GM18867 (cell line): ENCODE results near the gene USP25.

Experiments used
- ATAC-seq: cut with Tn5 transposase; IDR thresholded peaks from one replicate; pipeline ENCODE4 v1.9.1; 2021; ENCODE audit warnings: mild to moderate bottlenecking, moderate library complexity; ENCODE audit not compliant: unreplicated experiment

Gene USP25

DNA sequence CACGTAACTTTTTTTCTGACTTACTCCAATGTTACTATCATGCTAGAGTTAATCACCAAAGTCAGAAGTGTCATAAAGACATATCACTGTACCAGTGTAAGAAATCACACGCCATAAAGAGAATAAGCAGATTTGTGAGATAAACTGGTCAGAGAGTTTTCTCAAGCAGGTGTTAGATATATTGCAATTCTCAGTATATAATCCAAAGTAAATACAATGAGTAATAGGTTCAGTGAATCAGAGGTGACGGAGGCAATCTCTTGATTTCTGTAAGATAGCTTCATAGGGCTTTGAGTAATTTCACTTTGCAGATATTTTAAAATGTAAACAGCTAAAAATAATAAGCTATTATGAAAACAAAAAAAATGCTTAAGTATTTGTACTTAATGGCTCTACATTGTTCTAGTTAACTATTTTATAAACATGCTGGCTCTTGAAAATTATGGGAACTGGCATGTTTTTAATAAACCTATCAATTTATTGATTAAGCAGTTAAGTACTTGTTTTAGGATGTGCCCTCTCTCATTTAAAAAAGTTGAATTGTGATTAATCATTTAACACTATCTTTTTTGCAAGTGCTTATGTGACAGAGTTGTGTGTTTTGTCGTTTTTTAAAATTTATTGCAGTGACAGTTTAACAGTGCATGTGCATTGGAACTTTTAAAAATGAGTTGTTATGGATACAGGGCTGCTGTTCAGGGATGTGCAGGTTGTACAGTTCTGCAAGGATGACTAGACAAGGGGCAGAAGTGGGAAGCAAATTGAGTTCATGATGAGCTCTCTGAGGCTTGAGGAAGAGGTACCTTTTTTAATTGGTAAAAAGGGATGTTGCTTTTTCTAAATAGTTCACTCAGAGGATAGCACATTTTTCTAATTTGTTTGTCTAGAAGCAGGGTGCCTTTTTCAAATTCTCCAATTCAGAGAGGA is 119.1 kb downstream of the USP25 start:
- ATAC-seq = no peak

GRCh38 chr21:15849927-15850326 is 120.1 kb downstream of the USP25 start:
- ATAC-seq = no peak

GRCh38 chr21:15850645-15851044 is 120.9 kb downstream of the USP25 start:
- ATAC-seq = no peak

DNA sequence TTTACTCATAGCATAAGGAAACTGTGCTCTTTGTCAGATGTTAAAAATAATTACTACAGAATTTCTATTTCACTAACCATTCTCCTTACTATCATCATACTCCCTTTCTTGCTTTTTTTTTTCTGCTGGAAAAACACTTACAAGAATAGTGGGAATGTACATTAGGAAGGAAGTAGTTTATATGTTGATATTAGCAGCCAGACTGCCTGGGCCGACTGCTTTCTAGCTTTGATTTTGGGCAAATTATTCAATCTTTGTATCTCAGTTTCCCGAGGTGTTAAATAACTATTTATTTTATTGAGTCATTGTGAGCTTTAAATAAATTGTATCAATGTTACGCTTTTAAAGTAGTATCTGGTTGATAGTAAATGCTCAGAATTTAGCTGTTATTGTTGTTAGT is 122.4 kb downstream of the USP25 start:
- ATAC-seq = no peak

DNA sequence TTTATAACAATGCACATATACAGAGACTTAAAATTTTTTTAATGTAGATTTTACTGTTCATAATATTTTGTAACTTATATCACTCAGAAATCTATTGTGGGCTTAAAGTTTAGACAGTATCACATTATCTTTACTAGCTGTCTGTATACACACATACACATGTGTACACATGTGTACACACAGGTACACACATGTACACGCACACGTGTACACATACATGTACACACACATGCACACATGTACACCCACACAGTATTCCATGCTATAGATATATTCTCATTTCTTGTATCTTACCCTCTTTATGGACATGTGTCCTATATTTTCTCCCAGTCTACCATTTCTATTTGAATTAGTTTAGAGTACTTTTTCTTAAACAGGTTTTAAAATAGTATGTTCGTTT is 123.3 kb downstream of the USP25 start:
- ATAC-seq = no peak

- no peak for ATAC-seq
Measured at GRCh38 chr21:15856813-15857212, 127.0 kb downstream of the USP25 start.

DNA sequence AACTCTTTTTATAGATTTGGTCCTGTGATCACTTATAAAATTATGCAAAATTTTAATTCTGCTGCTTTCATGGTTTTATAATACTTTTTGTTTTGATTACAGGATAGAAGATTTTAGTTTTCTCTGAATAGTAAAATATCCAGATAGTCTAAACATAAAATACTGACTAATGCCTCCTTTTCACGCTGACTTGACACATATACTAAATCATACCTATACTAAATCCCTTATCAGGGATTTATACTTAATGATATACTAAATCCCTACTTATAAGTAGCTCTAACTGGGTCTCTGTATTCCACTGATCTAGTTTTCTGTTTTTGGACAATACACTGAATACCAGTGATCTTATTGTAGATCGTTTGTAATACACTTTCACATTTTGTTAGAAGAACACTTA is 128.0 kb downstream of the USP25 start:
- ATAC-seq = no peak

DNA sequence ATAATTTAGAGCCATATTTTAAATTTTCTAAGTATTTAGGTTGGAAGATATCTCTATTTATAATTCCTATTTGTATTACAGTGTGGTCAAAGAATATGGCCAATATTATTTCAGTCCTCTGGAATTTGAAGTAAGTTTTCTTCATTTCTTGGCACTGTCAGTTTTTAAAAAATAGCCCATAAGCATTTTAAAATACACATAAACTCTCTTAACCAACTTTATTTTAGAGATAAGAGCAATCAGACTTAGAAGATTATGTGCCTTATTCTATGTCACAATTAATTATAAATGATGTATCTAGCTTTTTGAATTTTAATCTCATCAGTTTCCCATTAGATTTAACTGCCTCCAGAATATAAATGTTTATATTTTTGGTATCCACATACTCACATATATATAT is 130.8 kb downstream of the USP25 start:
- no peak for ATAC-seq

- ATAC-seq = no peak
Measured at GRCh38 chr21:15868940-15869339, 139.2 kb downstream of the USP25 start.

DNA sequence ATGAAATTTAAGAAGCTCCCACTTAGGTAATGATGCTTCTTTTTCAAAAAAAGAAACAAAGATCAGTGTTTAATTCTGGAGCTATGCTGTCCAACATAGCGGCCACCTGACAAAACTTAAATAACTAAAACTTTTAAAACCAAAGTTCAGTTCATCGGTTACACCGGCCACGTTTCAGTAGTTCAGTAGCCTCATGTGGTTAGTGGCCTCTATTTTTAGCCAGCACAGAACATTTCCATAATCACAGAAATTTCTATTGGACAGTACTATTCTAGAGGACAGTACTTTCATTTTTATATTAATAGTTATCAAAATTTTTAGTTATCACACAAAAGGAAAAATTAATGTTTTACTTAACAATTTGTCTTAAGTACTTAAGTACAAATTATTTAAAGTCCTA is 141.0 kb downstream of the USP25 start:
- ATAC-seq = no peak

GRCh38 chr21:15872236-15872635 is 142.5 kb downstream of the USP25 start:
- ATAC-seq = peak; percentile 65

DNA sequence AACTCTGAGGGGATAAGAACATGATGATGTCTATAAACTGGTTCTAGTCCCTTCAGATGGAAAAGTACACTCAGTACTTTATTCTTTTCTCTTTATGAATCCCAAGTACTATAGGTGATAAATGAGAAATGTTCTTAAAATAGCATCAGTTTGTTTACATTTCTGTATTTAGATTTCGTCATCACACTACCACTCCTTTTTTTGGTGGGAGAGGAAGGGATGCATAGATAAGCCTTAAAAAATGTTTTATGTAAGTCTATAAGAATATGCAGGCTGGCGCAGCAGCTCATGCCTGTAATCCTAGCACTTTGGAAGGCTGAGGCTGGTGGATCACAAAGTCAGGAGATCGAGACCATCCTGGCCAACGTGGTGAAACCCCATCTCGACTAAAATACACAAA is 144.8 kb downstream of the USP25 start:
- no peak for ATAC-seq

- no peak for ATAC-seq
Measured at GRCh38 chr21:15875286-15875685, 145.5 kb downstream of the USP25 start.

DNA sequence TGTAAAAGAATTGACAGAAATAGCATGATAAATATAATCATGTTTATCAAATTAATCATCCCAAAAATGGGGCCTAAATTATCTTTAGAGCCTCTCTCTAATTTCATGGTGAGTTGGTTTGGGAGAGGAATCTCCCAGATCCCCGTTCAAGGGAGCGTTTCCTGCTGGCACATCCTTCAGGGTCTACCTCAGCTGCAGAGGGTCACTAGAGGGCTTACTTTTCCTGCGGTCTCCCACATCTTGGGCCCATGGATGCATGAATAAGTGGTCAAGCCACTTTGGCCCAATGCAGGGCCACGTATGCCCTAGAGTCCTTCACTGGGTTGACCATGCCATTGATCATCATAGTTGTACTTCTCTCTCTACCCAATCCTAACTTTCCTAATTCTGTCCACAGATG is 164.1 kb downstream of the USP25 start:
- no peak for ATAC-seq

DNA sequence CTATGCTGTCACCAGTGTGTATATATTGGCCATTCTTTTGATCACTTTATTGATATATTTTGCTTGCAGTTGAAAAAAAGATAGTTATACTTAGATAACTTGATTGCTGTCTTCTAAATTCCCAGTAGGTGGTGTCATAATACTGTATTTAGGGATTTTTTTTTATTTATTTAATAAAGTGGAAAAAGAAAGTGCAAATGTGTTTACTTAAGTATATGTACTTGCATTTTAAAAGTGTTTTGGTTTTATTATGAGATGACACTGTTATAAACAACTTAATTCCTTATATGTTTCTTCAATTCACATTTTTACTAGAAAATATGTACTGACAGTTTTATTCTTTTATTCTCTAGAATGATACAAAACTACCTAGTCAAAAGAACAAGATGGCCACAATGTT is 164.8 kb downstream of the USP25 start:
- no peak for ATAC-seq

- ATAC-seq = no peak
Measured at GRCh38 chr21:15895142-15896106, 165.6 kb downstream of the USP25 start.

DNA sequence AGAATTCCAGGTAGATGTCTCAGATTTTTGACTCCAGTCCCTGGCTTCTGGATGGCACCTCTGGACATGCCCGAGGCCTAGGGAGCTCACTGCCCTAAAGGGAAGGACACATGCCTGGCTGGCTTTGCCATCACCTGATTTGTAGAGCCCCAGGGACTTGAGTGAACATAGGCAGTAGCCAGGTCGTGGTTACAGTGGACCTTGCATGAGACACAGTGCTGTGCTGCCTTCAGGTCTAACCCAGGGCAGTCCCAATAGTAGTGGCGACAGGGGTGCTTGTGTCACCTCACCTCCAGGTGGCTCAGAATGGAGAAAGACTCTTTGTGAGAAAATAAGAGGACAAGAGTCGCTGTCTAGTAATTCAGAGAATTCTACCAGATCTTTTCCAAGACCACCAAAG is 166.7 kb downstream of the USP25 start:
- ATAC-seq = no peak

GRCh38 chr21:15904389-15904788 is 174.6 kb downstream of the USP25 start:
- no peak for ATAC-seq

DNA sequence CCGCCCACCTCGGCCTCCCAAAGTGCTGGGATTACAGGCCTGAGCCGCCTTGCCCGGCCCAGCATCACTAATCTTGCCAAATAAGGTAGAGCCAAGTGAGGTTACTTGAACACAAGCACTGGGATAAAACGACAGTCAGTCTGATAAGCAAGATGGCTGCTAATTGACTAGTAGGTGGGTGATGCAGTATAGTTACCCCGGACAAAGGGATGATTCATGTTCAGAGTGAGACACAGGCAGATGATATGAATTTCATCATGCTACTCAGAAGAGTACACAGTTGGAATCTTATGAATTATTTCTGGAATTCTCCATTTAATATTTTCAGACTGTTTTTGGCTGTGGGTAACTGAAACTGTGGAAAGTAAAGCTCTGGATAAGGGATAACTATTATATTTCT is 178.4 kb downstream of the USP25 start:
- ATAC-seq = no peak

GRCh38 chr21:15928196-15928595 is 198.4 kb downstream of the USP25 start:
- ATAC-seq = no peak

- no peak for ATAC-seq
Measured at GRCh38 chr21:15928686-15929425, 199.1 kb downstream of the USP25 start.
